ENCODE data around the gene BRINP3. TPM values are rescaled to one million over a fixed set of nuclear protein-coding genes. Genes with fewer than 3 reads are reported as not detected.

The BRINP3 gene
- total RNA-seq, 1 donor from 2014 or later = 1.5 TPM

DNA sequence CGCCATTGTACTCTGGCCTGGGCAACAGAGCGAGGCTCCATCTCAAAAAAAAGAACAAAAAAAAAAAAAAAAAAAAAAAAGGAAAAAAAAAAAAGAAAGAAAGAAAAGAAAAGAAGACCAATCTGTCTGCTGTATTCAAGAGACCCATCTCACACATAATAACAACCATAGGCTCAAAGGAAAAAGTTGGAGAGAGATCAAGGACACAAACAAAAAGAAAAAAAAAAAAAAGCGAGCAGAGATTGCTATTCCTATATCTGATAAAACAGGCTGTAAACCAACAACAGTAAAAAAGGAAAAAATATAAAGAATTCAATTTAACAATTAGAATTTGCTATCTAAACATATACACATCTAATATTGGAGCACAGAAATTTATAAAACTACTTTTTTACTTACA, 150.4 kb downstream of the BRINP3 start:
- TF ChIP-seq CTCF (IDR thresholded peaks at IDR 0.05) = no peak
- Histone ChIP-seq H3K36me3 (no peaks in the 10 kb centered on the region), H3K4me3 (no peak overlapping the region), H3K27ac (no peak overlapping the region), H3K27me3 (no peaks in the 10 kb centered on the region), H3K9me3 (no peaks in the 10 kb centered on the region), H3K4me1 (no peaks in the 10 kb centered on the region)
- intact Hi-C loops (cut with DNase I) = no loop called here
- no peak for DNase-seq (ENCODE audit: low spot score in 2 of 2)

GRCh38 chr1:190323530-190323929, 154.1 kb downstream of the BRINP3 start:
- intact Hi-C loops (cut with DNase I) = no loop called here
- no peak for DNase-seq (ENCODE audit: low spot score in 2 of 2)
- H3K27ac ChIP-seq = no peak overlapping the region

DNA sequence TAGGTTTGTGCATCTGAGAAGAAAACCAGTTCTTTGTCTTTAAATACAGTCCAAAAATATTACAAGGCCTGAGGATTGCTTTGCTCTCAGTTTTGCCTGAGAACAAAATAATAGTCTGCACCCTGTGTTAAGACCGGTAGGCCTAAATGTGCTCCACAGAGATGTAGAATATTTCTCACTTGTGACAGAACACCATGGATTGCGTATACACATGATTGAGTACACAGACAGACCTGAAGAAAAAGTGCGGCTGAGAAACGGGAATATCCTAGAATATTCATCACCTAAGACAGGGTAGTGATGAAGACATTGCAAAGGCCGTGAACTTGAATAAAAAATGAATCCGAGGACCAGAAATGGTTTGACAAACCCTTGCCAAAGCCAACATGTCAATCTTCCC, 155.4 kb downstream of the BRINP3 start:
- DNase-seq (ENCODE audit: low spot score in 2 of 2) = no peak
- intact Hi-C loops (cut with DNase I) = no loop called here

More at GRCh38 chr1:190323530-190323929, 154.1 kb downstream of the BRINP3 start:
- Histone ChIP-seq H3K9me3 (no peaks in the 10 kb centered on the region), H3K4me3 (no peak overlapping the region), H3K4me1 (no peaks in the 10 kb centered on the region), H3K27me3 (no peaks in the 10 kb centered on the region), H3K36me3 (no peaks in the 10 kb centered on the region)
- no peak for TF ChIP-seq CTCF (IDR thresholded peaks at IDR 0.05)

GRCh38 chr1:190320952-190321351, 156.7 kb downstream of the BRINP3 start:
- Histone ChIP-seq H3K9me3 (no peaks in the 10 kb centered on the region), H3K36me3 (no peaks in the 10 kb centered on the region), H3K4me1 (no peaks in the 10 kb centered on the region), H3K27ac (no peak overlapping the region), H3K27me3 (no peaks in the 10 kb centered on the region), H3K4me3 (no peak overlapping the region)
- no peak for TF ChIP-seq CTCF (IDR thresholded peaks at IDR 0.05)
- intact Hi-C loops (cut with DNase I) = no loop called here
- DNase-seq (ENCODE audit: low spot score in 2 of 2) = no peak

More for the DNA sequence above, 155.4 kb downstream of the BRINP3 start:
- Histone ChIP-seq H3K4me1 (no peaks in the 10 kb centered on the region), H3K9me3 (no peaks in the 10 kb centered on the region), H3K27me3 (no peaks in the 10 kb centered on the region), H3K27ac (no peak overlapping the region), H3K4me3 (no peak overlapping the region), H3K36me3 (no peaks in the 10 kb centered on the region)
- no peak for TF ChIP-seq CTCF (IDR thresholded peaks at IDR 0.05)

- intact Hi-C loops (cut with DNase I) = no loop called here
- H3K27me3 ChIP-seq = no peaks in the 10 kb centered on the region
- no peak for TF ChIP-seq CTCF (IDR thresholded peaks at IDR 0.05)
- H3K36me3 ChIP-seq = no peaks in the 10 kb centered on the region
- no peaks in the 10 kb centered on the region for H3K9me3 ChIP-seq
- no peak overlapping the region for H3K27ac ChIP-seq
- no peak for DNase-seq (ENCODE audit: low spot score in 2 of 2)
- no peaks in the 10 kb centered on the region for H3K4me1 ChIP-seq
- no peak overlapping the region for H3K4me3 ChIP-seq
Observed at GRCh38 chr1:190312763-190313162, 164.9 kb downstream of the BRINP3 start.

DNA sequence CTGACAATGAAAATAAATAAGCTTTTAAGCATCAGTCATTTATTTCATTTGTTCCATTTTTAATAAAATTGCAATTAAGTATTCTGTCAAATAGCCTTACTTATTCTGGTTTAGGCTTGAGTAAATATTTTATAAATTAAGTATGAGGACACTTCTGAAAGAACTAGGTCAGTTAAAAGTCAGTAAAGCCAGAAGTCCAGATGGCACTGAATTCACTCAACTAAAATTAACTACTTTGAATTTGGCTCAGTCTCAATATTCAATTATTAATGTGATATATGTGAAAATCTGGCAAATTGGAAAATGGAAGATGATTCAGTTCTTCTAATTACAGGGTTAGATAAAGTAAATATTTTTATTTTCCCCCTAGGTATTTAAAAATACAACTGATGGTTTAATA, 174.2 kb downstream of the BRINP3 start:
- Histone ChIP-seq H3K4me1 (no peaks in the 10 kb centered on the region), H3K36me3 (no peaks in the 10 kb centered on the region), H3K27me3 (no peaks in the 10 kb centered on the region), H3K9me3 (no peaks in the 10 kb centered on the region), H3K4me3 (no peak overlapping the region), H3K27ac (no peak overlapping the region)
- intact Hi-C loops (cut with DNase I) = no loop called here
- TF ChIP-seq CTCF (IDR thresholded peaks at IDR 0.05) = no peak
- no peak for DNase-seq (ENCODE audit: low spot score in 2 of 2)
